ENCODE data around the gene TWIST2. TPM values are rescaled to one million over a fixed set of nuclear protein-coding genes. Genes with fewer than 3 reads are reported as not detected.

Gene TWIST2
- total RNA-seq, result 0.33 and 0.79 TPM in 2 replicates

GRCh38 chr2:238847841-238848690 is at the start of gene TWIST2:
TSS of gene TWIST2 (plus strand) at chr2:238848085. CDS start at chr2:238848216, 131 bp downstream.

Measured in placental epithelial cell (primary cell).